ENCODE measurements around the gene VDAC1.

Gene VDAC1

DNA sequence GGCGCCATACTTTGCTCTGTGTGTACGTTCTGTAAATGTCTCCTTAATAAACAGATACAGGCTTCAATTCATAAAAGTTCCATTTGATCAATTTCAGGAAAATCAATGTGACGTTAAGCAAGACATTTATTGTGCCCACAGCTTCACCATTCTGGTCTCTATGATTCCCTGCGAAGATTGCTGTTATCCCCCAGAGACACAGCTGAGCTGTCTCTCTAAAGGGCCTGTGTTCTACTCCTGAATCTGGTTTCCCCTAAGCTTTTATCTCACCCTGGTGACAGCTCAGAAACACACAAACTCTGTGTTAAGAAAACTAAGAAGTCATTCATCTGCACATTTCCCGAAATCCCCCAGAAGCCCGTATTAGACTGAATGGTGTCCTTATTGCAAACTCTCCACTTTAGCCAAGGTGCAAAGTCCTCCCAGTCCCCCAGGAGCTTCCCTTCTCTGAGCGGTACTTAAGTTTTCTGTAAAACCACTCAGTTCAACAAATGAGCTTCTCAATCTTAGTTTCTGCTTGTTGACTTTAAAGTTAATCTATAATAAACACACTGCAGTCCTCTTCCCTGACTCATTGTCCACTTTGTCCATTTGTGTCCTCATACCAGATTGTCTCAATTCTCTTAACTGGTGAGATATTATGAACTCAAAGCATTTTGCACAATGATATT, 35.0 kb downstream of the VDAC1 start:
- Histone ChIP-seq H3K9ac (ENCODE audit: low read length) (peak overlapping the region; percentile 99), H2AFZ (ENCODE audit: low read depth, low read length) (no peak overlapping the region), H2BK5ac (ENCODE audit: low read depth, low read length, poor library complexity, severe bottlenecking) (peak overlapping the region; percentile 80), H2BK15ac (ENCODE audit: low read depth, poor library complexity, severe bottlenecking) (no peak overlapping the region), H2BK120ac (ENCODE audit: low read depth, low read length) (no peak overlapping the region), H4K91ac (ENCODE audit: low read length) (no peak overlapping the region), H3K4me2 (ENCODE audit: low read length, poor library complexity, severe bottlenecking) (peak overlapping the region; percentile 49), H3K4ac (ENCODE audit: low read depth in 1 of 2, low read length in 2 of 2) (no peak overlapping the region), H3K36me3 (ENCODE audit: control insufficient read depth in 1 of 2, insufficient read depth in 2 of 2, low read depth in 1 of 2, low read length in 2 of 2) (peaks cover 13 to 38% of the 10 kb centered on the region in 2 experiments), H3K79me1 (replicated peaks; ENCODE audit: low read length, poor library complexity, severe bottlenecking) (peaks cover 8% of the 10 kb centered on the region), H3K18ac (ENCODE audit: low read depth in 1 of 2, low read length in 2 of 2) (no peak overlapping the region), H2BK12ac (ENCODE audit: low read length in 2 of 2) (no peak overlapping the region), H3K27ac (ENCODE audit: low read length, poor library complexity, severe bottlenecking) (peak overlapping the region; percentile 98), H3K14ac (ENCODE audit: low read length in 2 of 2) (no peak overlapping the region), H3K4me1 (ENCODE audit: control insufficient read depth, insufficient read depth, low read depth, low read length) (peaks cover 11% of the 10 kb centered on the region), H4K8ac (ENCODE audit: low read length) (no peak overlapping the region), H3K27me3 (ENCODE audit: control insufficient read depth in 1 of 2, insufficient read depth in 1 of 2, low read length in 2 of 2) (no peaks in the 10 kb centered on the region), H3K4me3 (ENCODE audit: insufficient read depth in 1 of 2, low read depth in 1 of 2, low read length in 2 of 2) (peak overlapping the region in 1 of 2 experiments; percentile 98), H3K9me3 (ENCODE audit: control insufficient read depth, low read length) (no peaks in the 10 kb centered on the region), H2AK5ac (ENCODE audit: low read length, severe bottlenecking) (peak overlapping the region; percentile 90), H3K23ac (ENCODE audit: low read length in 2 of 2) (no peak overlapping the region)
- DNase-seq = peak; percentile 87
- WGBS = 70% methylated on average over 7 of the region's 7 CpGs

DNA sequence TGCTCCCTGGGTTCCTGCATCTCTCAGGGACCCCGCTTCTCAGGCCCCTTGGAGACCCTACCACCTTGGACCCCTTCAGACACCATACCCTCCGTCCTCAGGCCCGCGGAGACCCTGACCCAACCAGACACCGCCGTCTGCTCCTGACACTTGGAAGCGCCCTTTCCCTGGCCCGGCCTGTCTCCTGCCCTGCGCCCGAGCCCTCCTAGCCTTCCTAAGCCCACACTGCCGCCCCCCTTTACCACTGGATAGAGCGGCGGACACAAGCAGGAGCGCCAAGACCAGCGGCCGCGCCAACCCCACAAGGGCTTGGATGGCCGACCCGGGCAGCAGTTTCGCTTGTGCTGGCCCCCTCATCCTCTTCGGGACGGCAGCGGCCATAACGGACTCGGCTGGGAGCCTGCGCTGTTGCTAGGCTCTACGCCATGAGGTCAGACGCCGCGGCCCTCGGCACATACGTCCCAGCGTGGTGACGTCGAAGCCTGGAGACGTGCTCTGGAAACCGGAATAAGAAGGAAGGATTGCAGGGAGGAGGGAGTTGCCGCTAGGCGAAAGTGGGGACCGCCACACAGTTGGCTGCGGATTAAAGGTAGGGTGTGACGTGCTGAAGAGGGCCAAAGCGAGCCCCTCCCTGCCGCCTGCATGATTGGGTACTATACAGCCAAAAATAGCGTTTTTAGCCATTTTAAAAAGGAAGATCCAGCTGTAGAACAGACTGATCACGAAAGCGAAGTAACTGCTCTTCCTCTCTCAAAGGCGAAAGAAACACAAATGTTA, 36.4 kb downstream of the VDAC1 start, which contains the start of gene C5orf15:
C5orf15 (minus strand) TSS at position 422 of the 777 bp plus-strand sequence; CDS start at position 381, 41 bp downstream.
- H3K4me3 ChIP-seq (ENCODE audit: insufficient read depth in 1 of 2, low read depth in 1 of 2, low read length in 2 of 2) = peak within 1 kb of the TSS; percentile 88 to 98
- peak within 1 kb of the TSS; percentile 87 to 94 for H3K4ac ChIP-seq (ENCODE audit: low read depth in 1 of 2, low read length in 2 of 2)
- H3K27me3 ChIP-seq (ENCODE audit: control insufficient read depth in 1 of 2, insufficient read depth in 1 of 2, low read length in 2 of 2) = no peaks in the 10 kb centered on the region
- peak within 1 kb of the TSS; percentile 2 to 97 for H3K14ac ChIP-seq (ENCODE audit: low read length in 2 of 2)
- H3K4me1 ChIP-seq (ENCODE audit: control insufficient read depth, insufficient read depth, low read depth, low read length) = peaks cover 11% of the 10 kb centered on the region
- peak within 1 kb of the TSS; percentile 90 for H2AK5ac ChIP-seq (ENCODE audit: low read length, severe bottlenecking)
- peak within 1 kb of the TSS; percentile 92 for H4K8ac ChIP-seq (ENCODE audit: low read length)
- H2BK15ac ChIP-seq (ENCODE audit: low read depth, poor library complexity, severe bottlenecking) = peak within 1 kb of the TSS; percentile 6
- H2BK5ac ChIP-seq (ENCODE audit: low read depth, low read length, poor library complexity, severe bottlenecking) = peak within 1 kb of the TSS; percentile 85
- peak within 1 kb of the TSS; percentile 96 for H2AFZ ChIP-seq (ENCODE audit: low read depth, low read length)
- H4K91ac ChIP-seq (ENCODE audit: low read length) = peak within 1 kb of the TSS; percentile 48
- H3K4me2 ChIP-seq (ENCODE audit: low read length, poor library complexity, severe bottlenecking) = peak within 1 kb of the TSS; percentile 87
- no peak within 1 kb of the TSS for H2BK120ac ChIP-seq (ENCODE audit: low read depth, low read length)
- peak; percentile 99 for DNase-seq
- peak within 1 kb of the TSS in 1 of 2 experiments; percentile 66 for H3K23ac ChIP-seq (ENCODE audit: low read length in 2 of 2)
- no peaks in the 10 kb centered on the region for H3K9me3 ChIP-seq (ENCODE audit: control insufficient read depth, low read length)
- peak within 1 kb of the TSS; percentile 98 for H3K27ac ChIP-seq (ENCODE audit: low read length, poor library complexity, severe bottlenecking)
- peaks cover 8% of the 10 kb centered on the region for H3K79me1 ChIP-seq (replicated peaks; ENCODE audit: low read length, poor library complexity, severe bottlenecking)
- H3K36me3 ChIP-seq (ENCODE audit: control insufficient read depth in 1 of 2, insufficient read depth in 2 of 2, low read depth in 1 of 2, low read length in 2 of 2) = peaks cover 9 to 30% of the 10 kb centered on the region in 2 experiments
- under 1% methylated on average over 45 of the region's 48 CpGs for WGBS
- peak within 1 kb of the TSS; percentile 99 for H3K9ac ChIP-seq (ENCODE audit: low read length)
- H3K18ac ChIP-seq (ENCODE audit: low read depth in 1 of 2, low read length in 2 of 2) = peak within 1 kb of the TSS; percentile 23 to 98
- peak within 1 kb of the TSS; percentile 25 to 63 for H2BK12ac ChIP-seq (ENCODE audit: low read length in 2 of 2)

- H4K91ac ChIP-seq (ENCODE audit: low read length) = peak overlapping the region; percentile 48
- peak overlapping the region; percentile 84 for H3K27ac ChIP-seq (ENCODE audit: low read length, poor library complexity, severe bottlenecking)
- no peaks in the 10 kb centered on the region for H3K9me3 ChIP-seq (ENCODE audit: control insufficient read depth, low read length)
- peak overlapping the region; percentile 6 for H2BK15ac ChIP-seq (ENCODE audit: low read depth, poor library complexity, severe bottlenecking)
- H3K4me2 ChIP-seq (ENCODE audit: low read length, poor library complexity, severe bottlenecking) = peak overlapping the region; percentile 87
- H3K9ac ChIP-seq (ENCODE audit: low read length) = peak overlapping the region; percentile 99
- H2AK5ac ChIP-seq (ENCODE audit: low read length, severe bottlenecking) = peak overlapping the region; percentile 19
- H2BK120ac ChIP-seq (ENCODE audit: low read depth, low read length) = no peak overlapping the region
- peak overlapping the region; percentile 88 to 98 for H3K4me3 ChIP-seq (ENCODE audit: insufficient read depth in 1 of 2, low read depth in 1 of 2, low read length in 2 of 2)
- peaks cover 3% of the 10 kb centered on the region for H3K79me1 ChIP-seq (replicated peaks; ENCODE audit: low read length, poor library complexity, severe bottlenecking)
- H3K36me3 ChIP-seq (ENCODE audit: control insufficient read depth in 1 of 2, insufficient read depth in 2 of 2, low read depth in 1 of 2, low read length in 2 of 2) = peaks cover 9 to 24% of the 10 kb centered on the region in 2 experiments
- H4K8ac ChIP-seq (ENCODE audit: low read length) = peak overlapping the region; percentile 83
- H2BK5ac ChIP-seq (ENCODE audit: low read depth, low read length, poor library complexity, severe bottlenecking) = peak overlapping the region; percentile 85
- peak overlapping the region; percentile 10 to 25 for H2BK12ac ChIP-seq (ENCODE audit: low read length in 2 of 2)
- peak overlapping the region in 1 of 2 experiments; percentile 97 for H3K14ac ChIP-seq (ENCODE audit: low read length in 2 of 2)
- H3K4me1 ChIP-seq (ENCODE audit: control insufficient read depth, insufficient read depth, low read depth, low read length) = peaks cover 11% of the 10 kb centered on the region
- 8% methylated on average over 12 of the region's 12 CpGs for WGBS
- no peaks in the 10 kb centered on the region for H3K27me3 ChIP-seq (ENCODE audit: control insufficient read depth in 1 of 2, insufficient read depth in 1 of 2, low read length in 2 of 2)
- H2AFZ ChIP-seq (ENCODE audit: low read depth, low read length) = peak overlapping the region; percentile 96
- H3K4ac ChIP-seq (ENCODE audit: low read depth in 1 of 2, low read length in 2 of 2) = peak overlapping the region; percentile 24 to 87
- peak overlapping the region in 1 of 2 experiments; percentile 23 for H3K18ac ChIP-seq (ENCODE audit: low read depth in 1 of 2, low read length in 2 of 2)
- peak overlapping the region in 1 of 2 experiments; percentile 57 for H3K23ac ChIP-seq (ENCODE audit: low read length in 2 of 2)
- DNase-seq = peak; percentile 90
Measured at GRCh38 chr5:133967698-133968203, 37.0 kb downstream of the VDAC1 start.

Measured in mesenchymal stem cell (in vitro differentiated cells and primary cell).